HG02571 (cell line): ENCODE measurements around the gene IFT80.
"Not testable (repeated sequence)": the region's sequence is repeated elsewhere in the genome, so short reads cannot be mapped to it uniquely, and the experiment has no call there.

Experiments used
- ATAC-seq: cut with Tn5 transposase; IDR thresholded peaks from one replicate; pipeline ENCODE4 v1.9.1; 2021; ENCODE audit warnings: mild to moderate bottlenecking, moderate library complexity; ENCODE audit not compliant: unreplicated experiment

IFT80 gene

GRCh38 chr3:160280836-160281235 lies 118.2 kb downstream of the IFT80 start:
- ATAC-seq = no peak

GRCh38 chr3:160279657-160280056 lies 119.4 kb downstream of the IFT80 start:
- no peak for ATAC-seq

DNA sequence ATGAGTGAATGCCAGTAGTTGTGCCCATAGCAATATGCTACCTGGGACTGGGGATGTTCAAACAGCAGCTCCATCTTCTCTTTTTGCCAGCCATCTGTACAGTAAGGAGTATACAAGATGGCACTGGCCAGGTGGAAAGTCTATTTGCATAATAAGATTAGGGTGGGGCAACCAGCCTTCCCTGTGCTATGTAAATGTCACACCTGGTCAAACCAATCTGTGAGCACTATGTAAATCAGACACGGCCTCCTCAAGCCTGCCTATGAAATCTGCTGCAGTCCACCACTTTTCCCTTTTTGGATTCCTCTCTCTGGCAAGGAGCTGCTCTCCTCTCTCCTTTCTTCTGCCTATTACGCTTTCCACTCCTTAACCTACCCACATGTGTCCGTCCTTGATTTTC lies 120.8 kb downstream of the IFT80 start:
- no peak for ATAC-seq

- ATAC-seq = no peak
These were observed 133.9 kb downstream of the IFT80 start for GRCh38 chr3:160265088-160265487.

GRCh38 chr3:160260587-160261270 lies 138.3 kb downstream of the IFT80 start:
- no peak for ATAC-seq

DNA sequence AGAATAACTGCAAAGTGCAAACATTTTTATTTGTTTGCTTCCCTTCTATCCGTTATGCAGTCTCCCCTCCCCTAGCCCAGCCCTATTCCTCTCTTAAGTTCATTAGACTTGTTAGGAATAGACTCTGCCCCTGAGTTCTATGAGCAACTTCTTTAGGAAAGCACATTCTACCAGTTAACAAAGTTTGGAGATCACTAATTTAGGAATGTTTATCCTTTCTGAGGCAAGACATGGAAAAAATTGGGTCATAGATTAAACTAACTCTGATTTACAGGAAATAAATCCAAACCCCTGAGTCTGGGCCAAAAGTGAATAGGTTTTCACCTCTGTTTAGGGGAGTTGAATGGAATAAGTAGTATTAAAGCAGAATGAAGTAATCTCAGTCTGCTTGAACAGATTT lies 139.4 kb downstream of the IFT80 start:
- ATAC-seq = no peak

- no peak for ATAC-seq
These were observed 141.4 kb downstream of the IFT80 start for GRCh38 chr3:160257606-160258005.

GRCh38 chr3:160253298-160253697 lies 145.7 kb downstream of the IFT80 start:
- ATAC-seq = no peak

GRCh38 chr3:160247766-160248165 lies 151.3 kb downstream of the IFT80 start:
- ATAC-seq = no peak

DNA sequence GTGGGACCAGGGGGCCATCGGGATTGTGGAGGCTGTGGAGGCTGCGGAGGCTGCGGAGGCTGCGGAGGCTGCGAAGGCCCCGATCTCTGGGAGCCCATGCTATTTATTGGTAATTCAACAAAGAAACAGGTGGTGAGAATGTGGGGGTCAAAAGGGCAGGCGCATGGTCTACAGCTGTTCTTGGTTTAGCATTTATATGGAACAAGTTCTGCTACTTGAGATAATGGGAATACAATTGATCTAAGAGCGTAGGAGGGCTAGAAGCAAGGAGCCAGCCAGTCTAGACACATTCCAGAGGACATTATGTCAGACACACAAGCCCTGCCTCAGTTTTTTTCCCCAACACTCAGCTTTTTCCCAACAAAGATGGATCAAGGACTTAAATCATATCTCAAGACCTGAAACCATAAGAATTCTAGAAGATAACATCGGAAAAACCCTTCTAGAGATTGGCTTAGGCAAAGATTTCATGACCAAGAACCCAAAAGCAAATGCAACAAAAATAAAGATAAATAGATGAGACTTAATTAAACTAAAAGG lies 153.7 kb downstream of the IFT80 start:
- ATAC-seq = no peak

DNA sequence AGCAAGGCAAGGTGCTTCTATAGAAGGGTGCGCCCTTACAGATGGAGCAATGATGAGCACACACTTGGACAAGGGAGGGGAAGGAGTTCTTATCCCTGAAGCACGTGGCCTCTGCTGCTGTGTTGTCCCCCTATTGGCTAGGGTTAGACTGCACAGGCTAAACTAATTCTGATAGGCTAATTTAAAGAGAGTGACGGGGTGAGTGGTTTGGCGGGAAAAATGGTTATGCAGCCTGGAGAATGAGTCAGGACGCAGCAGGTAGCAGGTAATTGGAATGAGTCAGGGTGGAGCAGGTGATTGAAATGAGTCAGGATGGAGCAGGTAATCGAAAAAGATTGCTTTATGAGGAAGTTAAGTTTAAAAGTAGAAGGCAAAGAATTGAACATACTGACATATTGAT lies 158.3 kb downstream of the IFT80 start:
- not testable (repeated sequence) for ATAC-seq

DNA sequence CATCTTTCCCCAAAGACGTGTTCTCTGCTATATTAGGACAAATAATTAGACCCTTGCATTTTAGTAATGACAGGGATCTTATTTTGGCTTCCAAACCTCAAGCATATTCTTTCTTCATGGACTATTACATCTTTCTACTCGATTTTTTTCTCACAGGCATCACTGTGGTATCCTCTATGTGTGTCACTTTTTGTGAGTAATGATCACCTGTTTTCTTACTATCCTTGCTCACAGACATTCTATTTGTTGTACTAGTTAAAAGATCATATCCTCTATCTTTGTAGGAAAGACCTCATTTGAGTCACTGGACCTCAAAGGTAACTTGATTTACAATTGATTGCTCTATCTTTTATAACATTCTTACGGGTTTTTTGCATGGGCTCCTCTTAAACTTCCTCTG lies 167.0 kb downstream of the IFT80 start:
- no peak for ATAC-seq

DNA sequence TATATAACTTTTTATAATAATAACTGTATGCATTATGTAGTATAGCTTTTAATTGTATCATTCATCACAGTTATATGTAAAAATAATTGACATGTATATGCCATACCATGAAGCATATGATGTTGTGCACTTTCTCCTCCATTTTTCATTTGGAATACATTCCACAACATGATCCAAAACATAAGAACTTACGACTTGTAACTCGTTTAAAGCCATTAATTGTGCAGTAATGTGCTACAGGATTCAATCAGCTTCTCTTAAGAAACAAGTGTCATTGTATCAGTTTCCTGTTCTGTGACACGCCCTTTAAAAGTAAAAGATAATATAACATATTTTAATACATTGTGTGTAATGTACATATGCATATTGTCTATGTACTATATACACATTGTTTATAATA lies 171.6 kb downstream of the IFT80 start:
- no peak for ATAC-seq

DNA sequence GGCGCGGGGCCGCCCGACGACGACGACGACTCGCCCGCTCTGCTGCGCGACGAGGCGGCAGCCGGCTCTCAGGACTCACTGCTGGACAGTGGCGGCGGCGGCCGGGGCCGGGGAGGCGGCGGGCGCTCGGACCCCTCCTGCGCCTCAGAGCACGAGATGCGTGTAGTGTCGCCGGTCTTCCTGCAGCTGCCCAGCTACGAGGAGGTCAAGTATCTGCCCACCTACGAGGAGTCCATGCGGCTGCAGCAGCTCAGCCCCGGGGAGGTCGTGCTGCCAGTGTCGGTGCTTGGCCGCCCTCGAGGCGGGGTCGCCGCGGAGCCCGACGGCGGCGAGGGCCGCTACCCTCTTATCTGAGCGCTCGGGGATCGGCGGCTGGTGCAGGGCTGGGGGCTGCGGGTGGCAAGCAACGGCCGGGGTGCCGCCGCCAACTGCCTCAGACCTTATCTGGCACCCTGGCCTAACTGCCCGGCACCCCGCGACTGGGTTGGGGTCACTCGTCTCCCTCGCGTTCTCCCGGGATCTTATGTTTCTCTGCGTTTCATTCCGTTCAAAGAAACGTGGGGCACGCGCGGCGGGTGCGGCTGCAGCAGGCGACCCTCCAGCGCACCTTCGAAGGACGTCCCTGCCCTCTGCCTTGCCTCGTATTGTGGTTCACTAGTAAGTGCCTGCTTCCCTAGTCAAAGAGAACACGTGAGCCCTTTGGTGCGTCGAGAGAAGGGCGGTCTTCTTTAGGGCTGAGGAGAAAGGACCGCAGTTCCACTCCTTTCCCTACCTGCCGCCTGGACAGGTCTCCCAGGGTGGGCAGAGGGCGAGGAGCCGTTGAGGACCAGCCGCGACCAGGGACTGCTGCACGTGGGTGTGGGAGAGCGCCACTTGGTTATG lies 172.8 kb downstream of the IFT80 start:
- ATAC-seq = peak; percentile 29

DNA sequence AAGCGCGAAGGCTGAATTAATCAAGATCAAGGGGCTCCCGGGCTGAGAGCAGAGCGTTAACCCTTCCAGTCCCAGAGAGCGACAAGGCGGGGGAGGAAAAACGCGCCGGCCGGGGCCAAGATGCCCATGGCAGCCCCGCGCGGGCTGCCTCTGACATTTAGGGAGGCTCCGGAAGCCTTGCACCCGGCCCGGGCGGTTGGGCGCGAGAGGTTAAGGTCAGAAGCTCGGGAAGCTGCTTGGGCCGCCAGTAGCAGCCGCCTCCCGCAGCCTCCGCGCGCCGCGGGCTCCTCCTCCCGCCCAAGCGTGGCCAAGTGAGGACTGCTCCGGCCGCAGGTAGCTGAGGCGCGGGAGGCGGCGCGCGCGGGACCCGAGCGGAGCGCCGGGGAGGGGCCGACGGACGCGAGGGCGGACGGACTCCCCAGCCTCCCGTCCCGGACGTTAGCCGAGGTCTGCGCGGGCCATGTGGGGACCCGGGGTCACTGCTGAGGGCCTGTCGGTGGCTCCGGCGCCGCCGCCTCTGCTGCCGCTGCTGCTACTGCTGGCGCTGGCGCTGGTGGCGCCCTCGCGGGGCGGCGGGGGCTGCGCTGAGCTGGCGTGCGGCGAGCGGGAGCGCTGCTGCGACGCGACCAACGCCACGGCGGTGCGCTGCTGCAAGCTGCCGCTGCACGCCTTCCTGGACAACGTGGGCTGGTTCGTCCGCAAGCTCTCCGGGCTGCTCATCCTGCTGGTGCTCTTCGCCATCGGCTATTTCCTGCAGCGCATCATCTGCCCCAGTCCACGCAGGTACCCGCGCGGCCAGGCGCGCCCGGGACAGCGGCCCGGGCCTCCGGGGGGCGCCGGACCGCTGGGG lies 173.6 kb downstream of the IFT80 start, which contains the start of gene C3orf80:
C3orf80 (plus strand) TSS at position 247 of the 850 bp plus-strand sequence; CDS start at position 461, 214 bp downstream.
- peak; percentile 65 for ATAC-seq

GRCh38 chr3:160224811-160225175 lies 174.2 kb downstream of the IFT80 start:
- no peak for ATAC-seq

- no peak for ATAC-seq
These were observed 174.8 kb downstream of the IFT80 start for GRCh38 chr3:160224256-160224655.

DNA sequence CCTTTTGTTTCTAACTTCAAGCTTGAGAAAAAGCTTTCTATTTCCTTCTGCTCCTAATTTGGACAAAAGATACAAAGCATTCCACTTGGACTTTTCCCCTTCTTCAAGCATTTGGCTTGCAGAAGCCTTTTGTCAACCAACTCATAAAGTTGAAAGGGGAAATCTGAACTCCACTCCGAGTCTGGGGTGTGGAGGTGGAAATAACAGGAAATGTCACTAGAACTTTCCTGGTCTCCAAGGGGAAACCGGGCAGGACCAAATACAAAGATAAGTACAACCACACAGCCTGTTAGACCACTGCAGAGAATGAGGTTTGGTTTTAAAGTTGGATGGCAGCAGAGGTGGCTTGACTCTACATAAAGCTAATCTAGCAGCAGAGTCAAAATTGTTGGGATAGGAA lies 178.0 kb downstream of the IFT80 start:
- ATAC-seq = no peak

- no peak for ATAC-seq
These were observed 179.0 kb downstream of the IFT80 start for GRCh38 chr3:160220038-160220437.

DNA sequence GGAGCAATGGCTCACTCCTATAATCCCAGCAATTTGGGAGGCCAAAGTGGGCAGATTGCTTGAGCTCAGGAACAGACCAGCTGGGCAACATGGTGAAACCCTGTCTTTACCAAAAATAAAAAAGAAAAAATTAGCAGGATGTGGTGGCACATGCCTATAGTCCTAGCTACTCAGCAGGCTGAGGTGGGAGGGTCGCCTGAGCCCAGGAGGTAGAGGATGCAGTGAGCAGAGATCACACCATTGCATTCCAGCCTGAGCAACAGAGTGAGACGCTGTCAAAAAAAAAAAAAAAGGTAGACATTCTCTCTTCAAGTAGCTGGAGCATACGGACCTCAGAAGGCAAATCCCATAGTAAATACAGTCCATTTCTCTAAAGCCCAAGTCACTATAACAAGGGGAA lies 180.9 kb downstream of the IFT80 start:
- ATAC-seq = no peak

- ATAC-seq = no peak
These were observed 181.3 kb downstream of the IFT80 start for GRCh38 chr3:160217675-160218074.
